Activated B cell treated with CpG ODN at 0.5 μM for 24 hours (primary cell): ENCODE data around the gene ZNF184. TPM values are rescaled to one million over a fixed set of nuclear protein-coding genes. Genes with fewer than 3 reads are reported as not detected.

Experiments used
- ATAC-seq: fragments of 200-7000 bp; cut with Tn5 transposase; one replicate; pipeline ENCODE4 v1.10.0; 2021; ENCODE audit warnings: low read depth, mild to moderate bottlenecking, moderate library complexity
- CTCF ChIA-PET: fragments of 350-600 bp; sonication (Branson Sonifier 250); formaldehyde crosslinking; loops from one replicate; lab custom pipeline; 2021; ENCODE audit warnings: antibody characterized with exemption; lab: Charles Lee
- POLR2A ChIA-PET: fragments of 350-600 bp; sonication (Branson Sonifier 250); formaldehyde crosslinking; loops from one replicate; lab custom pipeline; 2021; ENCODE audit warnings: antibody characterized with exemption; lab: Charles Lee
- DNase-seq: peaks from one replicate; pipeline ENCODE4 v3.0.0; 2022
- H3K27ac Mint-ChIP-seq: one replicate; pipeline ENCODE4 v1.8.0; 2020; ENCODE audit warnings: mixed read lengths
- H3K27me3 Mint-ChIP-seq: one replicate; pipeline ENCODE4 v1.8.0; 2021; ENCODE audit warnings: mixed read lengths
- H3K36me3 Mint-ChIP-seq: one replicate; pipeline ENCODE4 v1.8.0; 2021; ENCODE audit warnings: low read depth, mixed read lengths
- H3K4me1 Mint-ChIP-seq: one replicate; pipeline ENCODE4 v1.8.0; 2021; ENCODE audit warnings: mixed read lengths
- H3K4me3 Mint-ChIP-seq: one replicate; pipeline ENCODE4 v1.8.0; 2020; ENCODE audit warnings: mild to moderate bottlenecking, mixed read lengths
- H3K9me3 Mint-ChIP-seq: one replicate; pipeline ENCODE4 v1.8.0; 2020; ENCODE audit warnings: mixed read lengths
- intact Hi-C: fragments of 100-400 bp; cut with micrococcal nuclease; formaldehyde crosslinking; loops from one replicate; pipeline ENCODE4 v1.15.1; 2024
- total RNA-seq: library from RNA; stranded (reverse); gene quantifications from 2 replicates; pipeline ENCODE4 v1.2.3, GENCODE V29; 2022
- TF ChIP-seq, protein P1 (sequence below): fragments of 200-600 bp; IDR thresholded peaks from one replicate; pipeline ENCODE4 v1.8.0; 2022; ENCODE audit warnings: antibody characterized with exemption, mild to moderate bottlenecking

Gene ZNF184
- total RNA-seq, 1 donor from 2014 or later = 8.1 TPM

DNA sequence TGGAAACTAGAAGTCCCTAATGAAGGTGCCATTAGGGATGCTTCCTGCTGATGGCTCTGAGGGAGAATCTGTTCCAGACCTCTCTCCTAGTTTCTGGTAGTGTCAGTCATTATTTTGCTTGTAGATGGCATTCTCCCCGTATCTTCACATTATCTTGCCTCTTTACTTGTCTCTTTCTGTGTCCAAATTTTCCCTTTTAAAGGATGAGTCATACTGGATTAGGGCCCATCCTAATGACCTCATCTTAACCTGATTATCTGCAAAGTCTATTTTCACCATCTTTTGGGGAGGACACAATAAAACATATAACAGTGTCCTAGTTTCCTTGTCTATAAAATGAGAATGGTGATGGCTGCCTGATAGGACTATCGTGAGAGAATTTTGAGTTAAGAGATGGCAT, 57.0 kb downstream of the ZNF184 start:
- Mint-ChIP-seq H3K4me3 (no peak overlapping the region), H3K27me3 (peaks cover 5% of the 10 kb centered on the region), H3K27ac (no peak overlapping the region), H3K4me1 (no peaks in the 10 kb centered on the region), H3K9me3 (no peaks in the 10 kb centered on the region), H3K36me3 (no peaks in the 10 kb centered on the region)
- intact Hi-C loops = no loop called here
- DNase-seq = no peak
- CTCF ChIA-PET = no interaction called here
- POLR2A ChIA-PET = no interaction called here
- TF ChIP-seq, protein P1, sequence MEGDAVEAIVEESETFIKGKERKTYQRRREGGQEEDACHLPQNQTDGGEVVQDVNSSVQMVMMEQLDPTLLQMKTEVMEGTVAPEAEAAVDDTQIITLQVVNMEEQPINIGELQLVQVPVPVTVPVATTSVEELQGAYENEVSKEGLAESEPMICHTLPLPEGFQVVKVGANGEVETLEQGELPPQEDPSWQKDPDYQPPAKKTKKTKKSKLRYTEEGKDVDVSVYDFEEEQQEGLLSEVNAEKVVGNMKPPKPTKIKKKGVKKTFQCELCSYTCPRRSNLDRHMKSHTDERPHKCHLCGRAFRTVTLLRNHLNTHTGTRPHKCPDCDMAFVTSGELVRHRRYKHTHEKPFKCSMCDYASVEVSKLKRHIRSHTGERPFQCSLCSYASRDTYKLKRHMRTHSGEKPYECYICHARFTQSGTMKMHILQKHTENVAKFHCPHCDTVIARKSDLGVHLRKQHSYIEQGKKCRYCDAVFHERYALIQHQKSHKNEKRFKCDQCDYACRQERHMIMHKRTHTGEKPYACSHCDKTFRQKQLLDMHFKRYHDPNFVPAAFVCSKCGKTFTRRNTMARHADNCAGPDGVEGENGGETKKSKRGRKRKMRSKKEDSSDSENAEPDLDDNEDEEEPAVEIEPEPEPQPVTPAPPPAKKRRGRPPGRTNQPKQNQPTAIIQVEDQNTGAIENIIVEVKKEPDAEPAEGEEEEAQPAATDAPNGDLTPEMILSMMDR = no peak
- ATAC-seq = no peak

DNA sequence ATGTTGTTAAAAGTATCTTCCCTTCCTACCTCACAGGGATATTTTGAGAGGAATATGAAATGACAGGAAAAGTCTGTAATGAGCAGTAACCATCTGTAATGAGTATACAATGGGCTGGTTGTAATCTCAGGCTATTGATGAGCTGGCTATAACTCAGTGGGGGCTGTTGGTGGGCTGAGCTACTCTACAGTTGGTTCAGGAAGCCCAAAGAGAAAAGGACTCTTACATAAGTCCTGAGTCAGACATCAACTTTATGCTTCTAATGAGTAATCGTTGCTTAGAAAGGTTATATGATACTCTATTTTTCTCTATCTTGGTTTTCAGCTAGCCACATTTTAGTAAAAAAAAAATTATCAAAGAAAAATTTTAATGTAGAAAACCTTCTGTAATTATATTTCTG, 57.9 kb downstream of the ZNF184 start:
- Mint-ChIP-seq H3K4me3 (no peak overlapping the region), H3K36me3 (no peaks in the 10 kb centered on the region), H3K27me3 (peaks cover 5% of the 10 kb centered on the region), H3K9me3 (no peaks in the 10 kb centered on the region), H3K27ac (no peak overlapping the region), H3K4me1 (no peaks in the 10 kb centered on the region)
- intact Hi-C loops = no loop called here
- DNase-seq (no peak), ATAC-seq (no peak)
- ChIA-PET POLR2A (no interaction called here), CTCF (no interaction called here)
- TF ChIP-seq, protein P1 = no peak

DNA sequence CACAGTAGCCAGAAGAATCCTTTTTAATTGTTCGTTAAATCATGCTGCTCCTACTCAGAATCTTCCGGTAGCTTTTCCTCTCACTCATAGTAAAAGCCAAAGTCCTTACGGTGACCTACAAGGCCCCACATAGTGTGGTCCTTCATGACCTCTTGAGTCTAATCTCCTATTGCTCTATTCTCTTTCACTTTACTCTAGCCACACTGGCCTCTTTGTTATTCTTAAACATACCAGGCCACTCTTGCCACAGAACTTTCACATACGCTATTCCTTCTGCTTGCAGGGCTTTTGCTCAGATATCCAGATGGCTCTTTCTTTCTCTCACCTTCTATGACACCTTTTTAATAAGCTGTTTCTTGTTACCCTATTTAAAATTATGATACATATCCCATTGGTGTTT, 58.6 kb downstream of the ZNF184 start:
- ChIA-PET POLR2A (no interaction called here), CTCF (no interaction called here)
- peaks cover 5% of the 10 kb centered on the region for H3K27me3 Mint-ChIP-seq
- no peaks in the 10 kb centered on the region for H3K9me3 Mint-ChIP-seq
- H3K4me1 Mint-ChIP-seq = no peaks in the 10 kb centered on the region
- no peak overlapping the region for H3K4me3 Mint-ChIP-seq
- TF ChIP-seq, protein P1 = no peak
- H3K36me3 Mint-ChIP-seq = no peaks in the 10 kb centered on the region
- intact Hi-C loops = no loop called here
- no peak overlapping the region for H3K27ac Mint-ChIP-seq
- DNase-seq = no peak
- no peak for ATAC-seq

DNA sequence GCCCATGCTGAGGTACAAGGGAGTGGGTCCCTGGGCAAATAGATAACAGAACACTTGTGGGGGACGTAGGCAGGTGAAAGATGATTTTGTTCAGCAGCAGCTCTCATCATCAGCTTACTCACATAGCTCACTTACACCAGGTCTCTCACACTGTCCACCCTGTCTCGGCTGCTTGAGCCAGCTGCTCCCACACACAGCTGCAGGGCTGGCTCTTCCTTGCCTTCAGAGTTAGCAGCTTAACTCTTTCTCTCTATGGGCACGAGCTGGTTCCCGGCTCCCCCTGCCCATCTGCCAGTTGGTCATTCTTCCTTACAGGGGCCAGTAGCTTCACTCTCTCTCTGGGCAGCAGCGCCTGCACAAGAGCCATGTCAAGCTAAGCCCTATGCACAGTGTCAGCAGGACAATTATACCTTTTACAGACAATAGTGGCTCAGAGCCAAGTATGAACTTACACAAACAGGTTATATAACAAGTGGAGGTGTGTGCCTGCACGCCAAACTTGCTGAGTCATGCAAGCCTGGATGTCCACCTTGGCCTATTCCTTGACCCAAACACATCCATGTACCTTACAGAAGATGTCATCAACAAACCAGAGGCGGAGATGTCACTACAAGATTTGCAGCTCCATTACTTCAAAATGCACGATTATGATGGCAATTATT, 65.6 kb downstream of the ZNF184 start:
- TF ChIP-seq, protein P1 = no peak
- Mint-ChIP-seq H3K27ac (no peak overlapping the region), H3K9me3 (peaks cover 13% of the 10 kb centered on the region), H3K4me3 (no peak overlapping the region), H3K27me3 (no peaks in the 10 kb centered on the region), H3K36me3 (peaks cover 10% of the 10 kb centered on the region), H3K4me1 (no peaks in the 10 kb centered on the region)
- POLR2A ChIA-PET = no interaction called here
- CTCF ChIA-PET = no interaction called here
- ATAC-seq = no peak
- intact Hi-C loops = no loop called here
- no peak for DNase-seq

DNA sequence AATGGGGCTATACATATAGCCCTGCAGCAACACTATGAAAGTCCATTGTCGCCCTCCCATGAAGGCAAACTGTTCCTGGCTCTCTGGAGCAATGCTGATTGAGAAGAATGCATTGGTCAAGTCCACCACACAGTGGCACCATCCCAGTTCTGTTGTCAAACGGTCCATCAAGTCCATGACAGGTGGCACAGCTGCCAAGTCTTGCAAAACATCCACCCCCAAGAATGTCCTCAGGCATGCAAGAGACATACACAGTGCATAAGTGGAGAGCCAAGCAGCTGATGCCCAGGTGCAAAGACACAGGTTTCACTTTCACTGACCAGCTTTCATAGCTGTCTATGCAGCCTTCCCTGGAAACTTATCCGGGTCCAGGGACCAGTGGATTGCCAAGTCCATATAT, 66.8 kb downstream of the ZNF184 start:
- H3K36me3 Mint-ChIP-seq = peaks cover 20% of the 10 kb centered on the region
- H3K9me3 Mint-ChIP-seq = peaks cover 22% of the 10 kb centered on the region
- no peaks in the 10 kb centered on the region for H3K27me3 Mint-ChIP-seq
- no peaks in the 10 kb centered on the region for H3K4me1 Mint-ChIP-seq
- H3K4me3 Mint-ChIP-seq = no peak overlapping the region
- intact Hi-C loops = no loop called here
- POLR2A ChIA-PET = no interaction called here
- CTCF ChIA-PET = no interaction called here
- no peak for DNase-seq
- no peak overlapping the region for H3K27ac Mint-ChIP-seq
- no peak for ATAC-seq
- TF ChIP-seq, protein P1 = no peak
